ENCODE measurements around the gene KCNIP1.

KCNIP1 gene

DNA sequence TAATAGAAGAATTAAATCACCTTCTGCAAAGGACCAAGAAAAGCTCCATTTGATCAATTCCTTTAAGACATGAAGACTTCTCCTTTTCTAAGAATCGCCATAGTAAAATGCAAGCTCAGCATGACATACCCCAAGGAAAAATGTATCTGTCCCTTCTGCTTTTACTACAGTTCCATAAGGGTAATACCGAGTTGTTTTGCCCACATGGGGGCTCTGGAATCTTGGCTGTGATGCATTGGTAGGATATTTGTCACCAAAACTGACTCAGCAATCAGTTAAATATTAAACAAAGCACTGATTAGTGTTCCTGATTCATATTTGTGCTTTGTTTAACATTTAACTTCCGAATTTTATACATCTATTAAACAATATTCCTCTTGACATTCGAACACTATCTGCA is 24.3 kb upstream of the KCNIP1 start:
- no peak overlapping the region for H2AFZ ChIP-seq (ENCODE audit: low read length)
- no peaks in the 10 kb centered on the region for H3K9me3 ChIP-seq (ENCODE audit: insufficient read depth, low read depth, low read length)
- H3K36me3 ChIP-seq (ENCODE audit: insufficient read depth, low read length) = no peaks in the 10 kb centered on the region
- H3K27me3 ChIP-seq (ENCODE audit: insufficient read depth, low read length, poor library complexity, severe bottlenecking) = no peaks in the 10 kb centered on the region
- H3K4me3 ChIP-seq (ENCODE audit: low read length, poor library complexity, severe bottlenecking) = no peak overlapping the region
- no peaks in the 10 kb centered on the region for H3K79me2 ChIP-seq (ENCODE audit: insufficient read depth, low read length)
- no peaks in the 10 kb centered on the region for H3K4me1 ChIP-seq (ENCODE audit: insufficient read depth, low read length, poor library complexity, severe bottlenecking)
- no peaks in the 10 kb centered on the region for H3K9me2 ChIP-seq (replicated peaks; ENCODE audit: low read depth, low read length)
- no peaks in the 10 kb centered on the region for H4K20me1 ChIP-seq (ENCODE audit: insufficient read depth, low read length, poor library complexity, severe bottlenecking)
- no peak overlapping the region for H3K4me2 ChIP-seq (ENCODE audit: low read depth, low read length, poor library complexity, severe bottlenecking)
- H3K9ac ChIP-seq (ENCODE audit: low read depth, low read length, poor library complexity, severe bottlenecking) = no peak overlapping the region
- TF ChIP-seq CTCF (conservative IDR thresholded peaks at IDR 0.05; ENCODE audit: low read length) (no peak), EZH2phosphoT487 (IDR thresholded peaks at IDR 0.05; ENCODE audit: borderline replicate concordance) (no peak)
- no peaks in the 10 kb centered on the region for H3F3A ChIP-seq (ENCODE audit: low read depth)

- Histone ChIP-seq H3K4me3 (ENCODE audit: low read length, poor library complexity, severe bottlenecking) (no peak overlapping the region), H3K36me3 (ENCODE audit: insufficient read depth, low read length) (no peaks in the 10 kb centered on the region), H3K9ac (ENCODE audit: low read depth, low read length, poor library complexity, severe bottlenecking) (no peak overlapping the region), H2AFZ (ENCODE audit: low read length) (no peak overlapping the region), H4K20me1 (ENCODE audit: insufficient read depth, low read length, poor library complexity, severe bottlenecking) (no peaks in the 10 kb centered on the region), H3K4me1 (ENCODE audit: insufficient read depth, low read length, poor library complexity, severe bottlenecking) (no peaks in the 10 kb centered on the region), H3K9me3 (ENCODE audit: insufficient read depth, low read depth, low read length) (no peaks in the 10 kb centered on the region), H3K4me2 (ENCODE audit: low read depth, low read length, poor library complexity, severe bottlenecking) (no peak overlapping the region), H3K27me3 (ENCODE audit: insufficient read depth, low read length, poor library complexity, severe bottlenecking) (no peaks in the 10 kb centered on the region), H3K79me2 (ENCODE audit: insufficient read depth, low read length) (no peaks in the 10 kb centered on the region), H3K9me2 (replicated peaks; ENCODE audit: low read depth, low read length) (no peaks in the 10 kb centered on the region), H3F3A (ENCODE audit: low read depth) (no peaks in the 10 kb centered on the region)
- no peak for TF ChIP-seq EZH2phosphoT487 (IDR thresholded peaks at IDR 0.05; ENCODE audit: borderline replicate concordance)
Measured at GRCh38 chr5:170480260-170480659, 23.6 kb upstream of the KCNIP1 start.

DNA sequence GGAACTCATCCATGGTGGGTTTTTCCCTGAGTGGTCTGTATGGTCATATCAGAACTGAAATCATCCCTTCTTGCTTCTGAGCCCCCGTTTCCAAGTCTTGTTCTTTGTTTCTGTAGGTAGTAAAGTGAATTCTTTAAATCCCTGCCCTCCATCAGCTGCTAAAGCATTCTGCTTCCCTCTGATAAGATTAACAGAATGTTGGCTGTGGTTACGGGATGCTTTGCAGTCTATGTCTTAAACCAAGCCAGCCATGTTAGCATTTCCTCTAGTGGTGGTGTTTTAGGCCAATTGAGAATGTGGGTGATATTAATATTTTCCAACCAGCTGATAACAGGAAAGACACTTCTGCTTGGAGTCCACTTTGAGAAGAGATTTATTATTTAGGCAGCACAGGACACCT is 22.0 kb upstream of the KCNIP1 start:
- no peaks in the 10 kb centered on the region for H3K79me2 ChIP-seq (ENCODE audit: insufficient read depth, low read length)
- no peak overlapping the region for H3K9ac ChIP-seq (ENCODE audit: low read depth, low read length, poor library complexity, severe bottlenecking)
- no peaks in the 10 kb centered on the region for H3K9me3 ChIP-seq (ENCODE audit: insufficient read depth, low read depth, low read length)
- H3F3A ChIP-seq (ENCODE audit: low read depth) = no peaks in the 10 kb centered on the region
- H3K27me3 ChIP-seq (ENCODE audit: insufficient read depth, low read length, poor library complexity, severe bottlenecking) = no peaks in the 10 kb centered on the region
- H3K4me1 ChIP-seq (ENCODE audit: insufficient read depth, low read length, poor library complexity, severe bottlenecking) = no peaks in the 10 kb centered on the region
- no peaks in the 10 kb centered on the region for H3K36me3 ChIP-seq (ENCODE audit: insufficient read depth, low read length)
- H3K4me2 ChIP-seq (ENCODE audit: low read depth, low read length, poor library complexity, severe bottlenecking) = no peak overlapping the region
- H4K20me1 ChIP-seq (ENCODE audit: insufficient read depth, low read length, poor library complexity, severe bottlenecking) = no peaks in the 10 kb centered on the region
- H3K4me3 ChIP-seq (ENCODE audit: low read length, poor library complexity, severe bottlenecking) = no peak overlapping the region
- TF ChIP-seq CTCF (conservative IDR thresholded peaks at IDR 0.05; ENCODE audit: low read length) (no peak), EZH2phosphoT487 (IDR thresholded peaks at IDR 0.05; ENCODE audit: borderline replicate concordance) (no peak)
- H3K9me2 ChIP-seq (replicated peaks; ENCODE audit: low read depth, low read length) = no peaks in the 10 kb centered on the region
- no peak overlapping the region for H2AFZ ChIP-seq (ENCODE audit: low read length)

DNA sequence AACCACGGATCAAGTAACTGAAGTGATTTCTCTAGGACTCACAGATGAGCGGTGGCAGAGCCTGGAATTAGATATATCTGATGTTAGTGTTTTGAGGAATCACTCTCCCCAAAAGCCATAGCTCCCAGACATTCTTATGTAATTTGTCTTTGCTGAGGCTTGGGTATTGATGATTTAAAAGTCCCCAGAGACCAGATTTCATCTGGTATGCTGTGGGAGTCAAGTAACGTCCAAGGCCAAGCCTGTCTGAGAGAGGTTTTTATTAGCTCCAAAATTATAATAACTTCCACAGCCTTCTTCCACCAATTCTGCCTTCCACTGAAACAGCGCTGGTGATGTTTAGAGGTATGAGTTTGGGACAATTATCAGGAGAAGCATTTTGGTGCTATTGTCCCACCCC is 21.3 kb upstream of the KCNIP1 start:
- Histone ChIP-seq H2AFZ (ENCODE audit: low read length) (no peak overlapping the region), H3K9me3 (ENCODE audit: insufficient read depth, low read depth, low read length) (no peaks in the 10 kb centered on the region), H3K4me3 (ENCODE audit: low read length, poor library complexity, severe bottlenecking) (no peak overlapping the region), H3K36me3 (ENCODE audit: insufficient read depth, low read length) (no peaks in the 10 kb centered on the region), H3K9ac (ENCODE audit: low read depth, low read length, poor library complexity, severe bottlenecking) (no peak overlapping the region), H3K4me1 (ENCODE audit: insufficient read depth, low read length, poor library complexity, severe bottlenecking) (no peaks in the 10 kb centered on the region), H3K4me2 (ENCODE audit: low read depth, low read length, poor library complexity, severe bottlenecking) (no peak overlapping the region), H3K27me3 (ENCODE audit: insufficient read depth, low read length, poor library complexity, severe bottlenecking) (no peaks in the 10 kb centered on the region), H3K9me2 (replicated peaks; ENCODE audit: low read depth, low read length) (no peaks in the 10 kb centered on the region), H4K20me1 (ENCODE audit: insufficient read depth, low read length, poor library complexity, severe bottlenecking) (no peaks in the 10 kb centered on the region), H3K79me2 (ENCODE audit: insufficient read depth, low read length) (no peaks in the 10 kb centered on the region), H3F3A (ENCODE audit: low read depth) (no peaks in the 10 kb centered on the region)
- TF ChIP-seq CTCF (conservative IDR thresholded peaks at IDR 0.05; ENCODE audit: low read length) (no peak), EZH2phosphoT487 (IDR thresholded peaks at IDR 0.05; ENCODE audit: borderline replicate concordance) (no peak)

All from Loucy (cell line).